GM12864 (cell line): ENCODE results near the gene LYRM4.
A peak's percentile ranks its signal among the peaks of the same experiment; 100 is the strongest.

Source experiments
- DNase-seq: peaks from one replicate; pipeline ENCODE4 v3.0.0-alpha.2; 2011; ENCODE audit warnings: low read depth
- H3K4me3 ChIP-seq: 2 replicates; pipeline ENCODE4 v1.5.1; 2011; ENCODE audit warnings: mild to moderate bottlenecking, low read depth, low read length, control low read depth
- TF ChIP-seq, protein P1 (sequence below): IDR thresholded peaks from 2 replicates; pipeline ENCODE4 v1.5.1; 2011; ENCODE audit warnings: low read depth, mild to moderate bottlenecking, moderate library complexity, low read length, control low read depth, inconsistent platforms; ENCODE audit errors: missing control alignments

Gene LYRM4

GRCh38 chr6:5302220-5302946, 41.6 kb upstream of the LYRM4 start:
- H3K4me3 ChIP-seq = peak overlapping the region; percentile 35; the same call in 1 of the 2 replicates
- peak; percentile 89 for DNase-seq
- TF ChIP-seq, protein P1, sequence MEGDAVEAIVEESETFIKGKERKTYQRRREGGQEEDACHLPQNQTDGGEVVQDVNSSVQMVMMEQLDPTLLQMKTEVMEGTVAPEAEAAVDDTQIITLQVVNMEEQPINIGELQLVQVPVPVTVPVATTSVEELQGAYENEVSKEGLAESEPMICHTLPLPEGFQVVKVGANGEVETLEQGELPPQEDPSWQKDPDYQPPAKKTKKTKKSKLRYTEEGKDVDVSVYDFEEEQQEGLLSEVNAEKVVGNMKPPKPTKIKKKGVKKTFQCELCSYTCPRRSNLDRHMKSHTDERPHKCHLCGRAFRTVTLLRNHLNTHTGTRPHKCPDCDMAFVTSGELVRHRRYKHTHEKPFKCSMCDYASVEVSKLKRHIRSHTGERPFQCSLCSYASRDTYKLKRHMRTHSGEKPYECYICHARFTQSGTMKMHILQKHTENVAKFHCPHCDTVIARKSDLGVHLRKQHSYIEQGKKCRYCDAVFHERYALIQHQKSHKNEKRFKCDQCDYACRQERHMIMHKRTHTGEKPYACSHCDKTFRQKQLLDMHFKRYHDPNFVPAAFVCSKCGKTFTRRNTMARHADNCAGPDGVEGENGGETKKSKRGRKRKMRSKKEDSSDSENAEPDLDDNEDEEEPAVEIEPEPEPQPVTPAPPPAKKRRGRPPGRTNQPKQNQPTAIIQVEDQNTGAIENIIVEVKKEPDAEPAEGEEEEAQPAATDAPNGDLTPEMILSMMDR = no peak

- H3K4me3 ChIP-seq = no peak overlapping the region
- TF ChIP-seq, protein P1 = no peak
- no peak for DNase-seq
Observed at GRCh38 chr6:5300206-5300764, 39.5 kb upstream of the LYRM4 start.

DNA sequence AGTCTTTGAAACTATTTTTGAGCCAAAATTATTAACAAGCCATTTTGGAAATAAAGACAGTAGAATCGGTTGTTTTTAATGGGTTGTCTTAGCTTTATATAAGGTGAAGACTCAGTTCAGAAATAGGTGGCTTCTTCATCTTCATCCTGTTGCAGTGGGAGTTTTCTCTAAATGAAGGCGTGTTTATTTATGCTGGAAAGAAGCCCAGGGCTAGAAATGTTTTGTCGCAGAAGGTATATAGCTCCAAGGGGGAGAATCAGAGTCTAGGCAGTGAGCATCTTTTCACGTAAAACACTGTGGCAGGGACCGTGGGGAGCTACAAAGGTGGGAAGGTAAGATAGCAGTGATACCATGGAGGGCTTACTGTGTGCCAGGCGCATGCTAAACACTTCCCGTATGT, 34.9 kb upstream of the LYRM4 start:
- TF ChIP-seq, protein P1 = no peak
- no peak overlapping the region for H3K4me3 ChIP-seq
- no peak for DNase-seq

DNA sequence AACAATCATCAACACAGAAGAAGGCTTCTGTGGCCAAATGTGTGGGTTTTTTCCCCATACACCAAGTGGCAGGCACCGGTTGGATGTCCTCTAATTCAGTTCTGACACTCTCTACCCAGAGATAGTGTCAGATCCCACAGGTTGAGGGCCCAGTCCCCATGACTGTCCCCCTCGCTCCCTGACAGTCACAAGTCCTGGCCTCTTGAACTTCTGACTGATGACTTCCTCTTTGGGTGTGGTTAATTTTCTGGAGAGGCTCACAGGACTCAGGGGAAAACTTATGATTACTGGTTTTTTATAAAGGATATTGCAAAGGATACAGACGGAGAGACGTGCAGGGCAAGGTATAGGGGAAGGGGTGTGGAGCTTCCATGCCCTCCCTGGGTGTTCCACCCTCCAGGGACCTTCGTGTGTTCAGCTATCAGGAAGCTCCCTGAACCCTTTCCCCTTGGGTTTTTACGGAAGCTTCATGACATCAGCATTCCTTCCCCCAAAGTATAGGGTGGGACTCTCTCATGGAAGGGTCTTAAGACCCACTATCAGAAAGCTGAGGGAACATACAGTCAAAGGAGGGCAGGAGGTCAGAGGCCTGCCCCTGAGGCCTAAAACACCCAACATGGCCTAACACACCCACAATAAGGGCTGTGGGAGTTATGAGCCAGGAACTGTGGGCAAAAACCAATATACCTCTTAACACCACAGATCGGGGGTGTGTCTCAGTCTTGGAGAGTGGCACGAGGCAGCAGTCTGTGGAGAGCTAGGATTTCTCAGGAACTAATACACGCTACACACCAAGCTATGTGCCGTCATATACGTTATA, 33.9 kb upstream of the LYRM4 start:
- TF ChIP-seq, protein P1 = no peak
- no peak for DNase-seq
- no peak overlapping the region for H3K4me3 ChIP-seq

DNA sequence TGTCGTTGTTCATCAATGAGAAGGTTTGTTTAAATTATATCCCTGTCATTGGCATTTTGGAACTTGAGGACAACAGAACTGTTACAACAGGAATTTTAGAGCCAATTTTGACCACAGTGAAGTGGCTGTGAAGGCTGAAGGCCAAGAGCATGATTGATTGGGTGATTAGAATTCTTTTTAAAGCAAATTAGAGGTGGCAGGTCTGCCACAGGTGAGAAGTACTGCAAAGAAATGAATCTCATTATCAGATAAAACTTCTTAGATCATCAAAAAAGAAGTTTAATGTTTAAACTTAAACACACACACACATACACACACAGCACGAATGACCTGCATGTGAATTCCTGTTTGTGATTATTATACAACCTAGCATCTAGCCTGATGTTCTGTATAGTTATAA, 32.9 kb upstream of the LYRM4 start:
- no peak overlapping the region for H3K4me3 ChIP-seq
- TF ChIP-seq, protein P1 = no peak
- no peak for DNase-seq

DNA sequence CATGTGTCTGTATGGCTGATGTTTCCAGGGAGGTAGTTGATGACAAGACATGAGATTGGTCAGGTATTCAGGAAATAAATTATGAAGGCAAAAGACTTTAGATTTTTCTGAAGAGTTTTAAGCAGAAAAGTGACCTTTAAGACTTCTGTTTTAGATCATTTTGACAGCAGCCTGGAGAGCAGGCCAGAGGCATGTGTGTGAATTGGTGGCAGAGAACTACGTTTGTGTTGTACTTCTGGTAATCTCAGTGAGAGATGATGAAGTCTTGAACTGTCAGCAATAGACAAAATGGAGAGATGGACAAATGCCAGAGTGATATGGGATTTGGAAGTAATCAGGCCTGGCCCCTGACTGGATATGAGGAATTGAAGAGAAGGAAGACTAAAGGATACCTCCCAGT, 31.4 kb upstream of the LYRM4 start:
- TF ChIP-seq, protein P1 = no peak
- no peak overlapping the region for H3K4me3 ChIP-seq
- no peak for DNase-seq
